GM08714 (cell line): ENCODE results near the gene ZNF174.

Experiments
- H3K4me3 ChIP-seq: fragments of 200-500 bp; sonication (Bioruptor generic); 2 replicates; pipeline ENCODE4 v1.5.1; 2014; ENCODE audit warnings: mild to moderate bottlenecking, low read length, inconsistent platforms
- ZNF274 ChIP-seq: IDR thresholded peaks from 2 replicates; pipeline ENCODE4 v1.6.1; 2012; ENCODE audit warnings: mild to moderate bottlenecking, low read depth, low read length

The ZNF174 gene

DNA sequence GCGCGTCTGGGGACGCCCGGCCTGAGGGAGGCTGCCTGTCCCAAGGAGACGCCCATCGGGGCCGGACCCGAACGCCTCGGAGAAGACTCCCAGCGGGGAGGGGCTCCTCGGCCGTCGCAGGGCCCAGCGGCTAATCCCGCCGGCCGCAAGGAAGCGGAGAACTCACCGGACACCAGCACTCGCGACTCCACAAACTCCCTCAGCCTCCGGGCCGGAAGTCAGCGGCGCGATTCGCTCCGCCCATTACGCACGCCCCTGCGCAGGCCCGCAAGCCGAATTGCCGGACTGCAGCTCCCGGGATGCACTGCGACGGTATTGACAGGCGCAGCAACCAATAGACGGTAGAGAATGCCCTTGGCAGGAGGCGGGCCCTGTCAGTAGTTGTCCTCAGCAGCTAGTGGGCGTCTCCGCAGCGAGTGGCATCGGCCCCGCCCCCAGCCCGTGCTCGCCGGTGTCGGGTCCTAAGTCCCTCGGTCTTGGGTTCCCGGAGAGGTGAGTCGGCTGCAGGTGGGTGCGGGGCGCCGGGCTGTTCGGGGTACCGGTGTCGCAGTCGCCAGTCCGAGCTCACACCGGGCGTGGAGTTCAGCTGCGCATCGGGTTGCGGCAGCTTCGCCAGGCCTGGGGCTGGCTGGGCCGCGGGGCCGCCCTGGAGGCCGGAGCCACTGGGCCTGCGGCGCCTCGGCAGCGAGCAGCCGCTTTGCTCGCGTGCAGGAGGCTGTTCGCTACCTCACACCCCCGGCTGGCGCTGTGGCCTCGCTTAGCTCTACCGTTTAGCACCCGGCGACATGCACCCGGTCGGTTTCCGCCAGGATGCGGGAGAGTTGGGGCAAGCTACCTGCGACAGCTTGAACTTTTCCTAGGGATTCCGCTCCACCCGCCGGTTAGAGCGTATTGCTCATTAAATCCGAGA lies at the start of gene ZNF174, which contains the start of gene ZSCAN32:
ZNF174 (plus strand) TSS at position 437 of the 910 bp plus-strand sequence. CDS start 790 bp downstream, outside the sequence.
ZSCAN32 (minus strand) TSS at position 226 of the 910 bp plus-strand sequence. CDS start 3,447 bp downstream, outside the sequence.
- TF ChIP-seq ZNF274 = no peak
- peak within 1 kb of the TSS; percentile 97 for H3K4me3 ChIP-seq

DNA sequence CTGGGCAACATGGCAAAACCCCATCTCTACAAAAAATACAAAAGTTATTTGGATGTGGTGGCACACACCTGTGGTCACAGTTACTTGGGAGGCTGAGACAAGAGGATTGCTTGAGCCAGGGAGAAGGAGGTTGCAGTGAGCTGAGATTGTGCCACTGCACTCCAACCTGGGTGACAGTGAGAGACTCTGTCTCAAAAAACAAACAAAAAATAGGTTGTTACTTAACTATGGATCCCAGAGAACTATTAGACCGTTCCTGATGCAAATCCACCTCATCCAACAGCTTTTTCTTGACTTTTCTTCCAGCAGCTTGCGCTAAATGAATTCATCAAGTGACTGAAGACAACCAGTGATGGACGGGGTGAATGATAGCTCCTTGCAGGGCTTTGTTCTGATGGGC lies 45.4 kb upstream of the ZNF174 start, which contains the start of gene OR2C1:
OR2C1 (plus strand) TSS at position 301 of the 400 bp plus-strand sequence; CDS start at position 353, 52 bp downstream.
- no peak for TF ChIP-seq ZNF274
- H3K4me3 ChIP-seq = no peak within 1 kb of the TSS

DNA sequence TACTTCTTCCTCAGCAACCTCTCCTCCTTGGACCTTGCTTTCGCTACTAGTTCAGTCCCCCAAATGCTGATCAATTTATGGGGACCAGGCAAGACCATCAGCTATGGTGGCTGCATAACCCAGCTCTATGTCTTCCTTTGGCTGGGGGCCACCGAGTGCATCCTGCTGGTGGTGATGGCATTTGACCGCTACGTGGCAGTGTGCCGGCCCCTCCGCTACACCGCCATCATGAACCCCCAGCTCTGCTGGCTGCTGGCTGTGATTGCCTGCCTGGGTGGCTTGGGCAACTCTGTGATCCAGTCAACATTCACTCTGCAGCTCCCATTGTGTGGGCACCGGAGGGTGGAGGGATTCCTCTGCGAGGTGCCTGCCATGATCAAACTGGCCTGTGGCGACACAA lies 44.9 kb upstream of the ZNF174 start:
- H3K4me3 ChIP-seq = no peak overlapping the region
- no peak for TF ChIP-seq ZNF274

DNA sequence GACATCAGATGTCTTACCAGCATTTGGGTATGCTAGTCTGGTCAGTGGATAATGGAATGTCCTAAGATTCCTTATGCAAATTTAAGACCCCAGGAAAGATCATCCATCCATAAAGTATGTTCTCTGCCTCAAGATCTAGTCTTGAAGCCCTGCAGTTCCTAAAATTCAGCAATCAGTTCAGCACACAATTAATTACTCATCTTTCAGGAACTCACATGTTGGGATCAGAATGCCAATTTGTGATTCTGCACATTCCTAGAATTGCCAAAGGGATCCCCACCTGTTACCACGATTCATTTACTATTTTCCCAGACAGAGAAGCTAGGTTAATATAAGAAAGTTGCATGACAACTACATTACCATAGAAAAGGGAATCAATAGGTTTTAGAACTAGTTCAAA lies 42.1 kb upstream of the ZNF174 start:
- no peak overlapping the region for H3K4me3 ChIP-seq
- no peak for TF ChIP-seq ZNF274

- no peak overlapping the region for H3K4me3 ChIP-seq
- no peak for TF ChIP-seq ZNF274
Measured at GRCh38 chr16:3362931-3363330, 38.1 kb upstream of the ZNF174 start.

DNA sequence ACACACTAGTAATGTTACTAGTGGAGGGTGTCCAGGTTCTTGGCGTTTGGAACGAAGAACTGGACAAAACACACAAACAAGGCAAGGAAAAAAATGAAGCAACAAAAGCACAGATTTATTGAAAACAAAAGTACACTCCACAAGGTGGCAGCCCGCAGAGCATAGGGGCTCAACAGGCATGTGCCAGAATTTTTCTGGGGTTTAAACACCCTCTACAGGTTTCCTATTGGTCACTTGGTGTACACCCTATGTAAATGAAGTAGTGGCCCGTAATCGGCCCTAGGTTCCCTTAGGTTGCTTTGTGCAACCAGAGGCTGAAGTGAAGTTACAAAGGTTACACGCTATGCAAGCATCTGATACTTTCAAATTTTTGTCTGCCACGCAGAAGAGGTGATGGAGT lies 37.2 kb upstream of the ZNF174 start:
- H3K4me3 ChIP-seq = no peak overlapping the region
- no peak for TF ChIP-seq ZNF274

DNA sequence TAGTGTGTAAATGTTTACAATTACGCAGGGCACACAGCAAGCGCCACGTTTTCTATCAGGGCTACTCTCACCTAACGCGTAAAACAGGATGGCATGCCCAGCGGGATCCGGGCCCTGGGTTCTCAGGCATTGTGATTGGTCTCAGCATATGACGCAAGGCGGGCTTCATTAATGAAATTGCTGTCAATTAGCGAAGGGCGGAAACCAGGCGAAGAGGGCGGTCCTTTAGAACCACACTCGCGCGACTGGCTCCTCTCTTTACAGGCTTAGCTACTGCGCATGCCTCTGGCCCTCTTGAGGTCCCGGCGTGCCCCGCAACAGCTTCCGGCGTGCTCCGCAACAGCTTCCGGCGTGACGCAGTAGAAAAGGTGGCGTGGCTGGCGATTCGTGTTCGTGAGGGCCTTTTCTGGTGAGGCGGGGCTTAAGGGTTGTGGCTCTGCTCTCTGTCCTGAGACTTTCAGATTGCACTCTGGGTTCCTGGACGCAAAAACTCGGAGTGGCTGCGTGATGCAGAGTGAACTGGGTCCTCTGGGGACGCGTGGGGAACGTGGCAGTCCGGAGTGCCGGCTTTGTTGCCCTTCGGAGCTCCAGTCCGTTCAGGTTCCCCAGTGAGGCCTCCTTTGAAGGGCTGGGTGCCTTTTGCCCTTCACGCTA lies 36.1 kb upstream of the ZNF174 start:
- H3K4me3 ChIP-seq = peak overlapping the region; percentile 68; the same call in 1 of the 2 replicates

DNA sequence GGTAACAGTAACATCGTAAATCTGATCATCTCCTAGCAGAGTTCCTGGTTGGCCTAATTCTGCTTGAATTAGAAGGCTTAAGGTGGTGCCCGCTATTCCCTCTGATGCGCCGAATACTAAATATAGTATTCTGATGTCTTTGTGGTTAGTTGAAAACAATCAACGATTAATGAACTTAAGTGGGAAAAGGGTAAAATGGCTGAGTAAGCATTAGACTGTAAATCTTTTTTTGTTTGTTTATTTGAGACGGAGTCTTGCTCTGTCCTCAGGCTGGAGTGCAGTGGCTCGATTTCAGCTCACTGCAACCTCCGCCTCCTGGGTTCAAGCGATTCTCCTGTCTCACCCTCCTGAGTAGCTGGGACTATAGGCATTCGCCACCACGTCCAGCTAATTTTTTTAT lies 31.9 kb upstream of the ZNF174 start:
- no peak overlapping the region for H3K4me3 ChIP-seq
- no peak for TF ChIP-seq ZNF274

More for the DNA sequence above, 36.1 kb upstream of the ZNF174 start:
- no peak for TF ChIP-seq ZNF274

DNA sequence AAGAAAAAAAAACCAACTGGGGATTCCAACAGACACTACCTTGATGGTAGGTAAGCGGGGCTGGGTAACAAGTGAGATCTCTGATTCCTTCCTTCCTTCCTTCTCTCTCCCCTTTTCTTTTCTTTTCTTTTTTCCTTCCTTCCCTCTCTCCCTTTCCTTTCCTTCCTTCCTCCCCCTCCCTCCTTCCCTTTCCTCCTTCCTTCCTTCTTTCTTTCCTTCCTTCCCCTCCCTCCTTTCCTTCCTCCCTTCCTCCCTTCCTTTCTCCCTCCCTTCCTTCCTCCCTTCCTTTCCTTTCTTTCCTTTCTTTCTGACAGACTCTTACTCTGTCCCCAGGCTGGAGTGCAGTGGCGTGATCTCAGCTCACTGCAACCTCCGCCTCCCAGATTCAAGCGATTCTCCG lies 25.3 kb upstream of the ZNF174 start:
- no peak overlapping the region for H3K4me3 ChIP-seq
- TF ChIP-seq ZNF274 = no peak

- H3K4me3 ChIP-seq = no peak overlapping the region
- TF ChIP-seq ZNF274 = no peak
Measured at GRCh38 chr16:3377917-3378316, 23.1 kb upstream of the ZNF174 start.

DNA sequence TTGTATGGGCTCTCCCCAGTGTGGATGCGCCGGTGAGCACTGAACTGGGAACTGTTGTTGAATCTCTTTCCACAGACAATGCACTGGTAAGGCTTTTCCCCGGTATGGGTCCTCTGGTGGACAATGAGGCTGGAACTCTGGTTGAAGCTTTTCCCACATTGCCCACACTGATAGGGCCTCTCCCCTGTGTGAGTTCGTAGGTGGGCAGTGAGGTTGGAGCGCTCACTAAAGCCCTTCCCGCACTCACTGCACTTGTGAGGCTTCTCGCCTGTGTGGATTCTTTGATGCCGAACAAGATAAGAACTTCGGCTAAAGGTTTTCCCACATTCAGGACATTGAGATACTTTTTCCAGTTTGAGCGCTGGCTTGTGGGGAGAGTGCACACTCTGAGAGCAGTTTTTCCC lies 18.0 kb upstream of the ZNF174 start:
- TF ChIP-seq ZNF274 = no peak
- no peak overlapping the region for H3K4me3 ChIP-seq

DNA sequence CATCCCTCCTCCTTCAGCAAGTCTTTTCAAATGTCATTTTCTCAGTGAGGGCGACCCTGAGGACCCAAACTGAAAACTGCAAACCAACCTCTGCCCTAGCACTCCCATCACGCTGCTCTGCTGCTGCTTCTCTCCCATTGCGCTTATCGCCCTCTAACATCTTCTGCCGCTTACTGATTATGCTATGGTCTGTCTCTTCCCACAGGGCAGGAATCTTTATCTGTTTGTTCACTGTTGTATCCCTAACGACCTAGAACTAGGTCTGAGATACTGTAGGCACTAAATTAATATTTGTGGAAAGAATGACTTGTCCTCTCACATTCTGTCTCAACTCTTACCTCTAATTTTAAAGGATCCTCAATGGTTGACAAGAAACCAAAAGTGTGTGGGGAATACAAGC lies 12.7 kb upstream of the ZNF174 start:
- no peak for TF ChIP-seq ZNF274
- H3K4me3 ChIP-seq = no peak overlapping the region

GRCh38 chr16:3389663-3390338 lies 11.2 kb upstream of the ZNF174 start:
- TF ChIP-seq ZNF274 = no peak
- no peak overlapping the region for H3K4me3 ChIP-seq

GRCh38 chr16:3400446-3400778 lies 603 bp upstream of the ZNF174 start:
- no peak for TF ChIP-seq ZNF274
- H3K4me3 ChIP-seq = peak overlapping the region; percentile 97
